GM18517 (cell line): ENCODE measurements around the gene FREM1.

Experiments
- ATAC-seq: cut with Tn5 transposase; IDR thresholded peaks from one replicate; pipeline ENCODE4 v1.9.1; 2021; ENCODE audit warnings: mild to moderate bottlenecking, moderate library complexity; ENCODE audit not compliant: unreplicated experiment

FREM1 gene

DNA sequence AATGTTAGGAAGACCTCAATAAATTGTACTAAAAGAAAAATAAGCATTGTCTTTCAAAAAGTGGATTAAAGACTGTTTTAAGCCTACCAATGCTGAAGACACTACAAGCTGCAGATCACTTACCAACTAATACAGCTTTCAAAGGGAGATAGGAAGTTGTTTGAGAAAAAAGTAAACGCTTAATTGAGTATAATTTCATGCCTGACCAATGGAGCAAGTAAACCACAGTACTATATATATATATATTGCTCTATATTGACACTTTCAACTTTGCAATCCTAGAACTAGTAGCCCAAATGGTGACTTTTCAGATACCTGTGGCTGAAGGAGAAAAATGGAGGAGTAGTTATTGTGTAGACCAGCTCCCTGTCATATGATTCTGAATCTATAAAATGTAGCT lies 85.7 kb downstream of the FREM1 start:
- no peak for ATAC-seq

DNA sequence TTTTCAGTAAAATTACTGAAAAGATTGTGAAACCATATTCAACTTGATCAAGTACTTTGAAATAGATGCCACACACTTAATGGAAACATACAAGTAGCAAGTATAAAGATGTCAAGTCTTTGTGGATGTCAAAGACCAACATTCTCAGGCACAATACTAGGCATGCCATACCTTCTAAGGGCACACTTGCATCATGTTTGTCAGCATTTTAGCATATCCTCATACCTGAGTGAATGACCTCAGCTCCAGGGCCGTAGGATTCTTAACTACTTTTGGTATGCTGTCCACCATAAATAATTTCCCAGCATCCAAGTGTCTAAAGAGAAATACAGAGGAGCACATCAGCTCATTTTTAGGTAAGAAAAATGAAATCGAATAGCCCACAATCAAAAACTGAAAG lies 86.4 kb downstream of the FREM1 start:
- ATAC-seq: no peak

DNA sequence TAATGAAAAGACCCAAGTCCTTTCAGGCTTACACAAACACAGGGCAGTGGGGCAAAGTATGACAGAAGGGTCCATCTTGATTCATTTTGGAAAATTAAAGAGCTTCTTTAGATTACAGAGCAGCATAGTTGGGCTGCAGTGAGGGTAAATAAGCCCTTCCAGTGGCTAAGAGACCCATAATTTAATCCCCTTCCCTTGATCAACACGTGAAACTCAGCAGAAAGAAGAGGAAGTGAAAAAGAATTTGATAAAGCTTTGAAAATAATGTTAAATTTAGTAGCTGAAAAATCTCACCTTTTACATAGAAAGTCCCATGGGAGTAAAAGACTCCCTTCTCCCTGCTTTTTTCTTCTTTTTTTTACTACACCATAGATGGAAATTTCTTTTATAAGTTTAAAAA lies 87.6 kb downstream of the FREM1 start:
- ATAC-seq: no peak

DNA sequence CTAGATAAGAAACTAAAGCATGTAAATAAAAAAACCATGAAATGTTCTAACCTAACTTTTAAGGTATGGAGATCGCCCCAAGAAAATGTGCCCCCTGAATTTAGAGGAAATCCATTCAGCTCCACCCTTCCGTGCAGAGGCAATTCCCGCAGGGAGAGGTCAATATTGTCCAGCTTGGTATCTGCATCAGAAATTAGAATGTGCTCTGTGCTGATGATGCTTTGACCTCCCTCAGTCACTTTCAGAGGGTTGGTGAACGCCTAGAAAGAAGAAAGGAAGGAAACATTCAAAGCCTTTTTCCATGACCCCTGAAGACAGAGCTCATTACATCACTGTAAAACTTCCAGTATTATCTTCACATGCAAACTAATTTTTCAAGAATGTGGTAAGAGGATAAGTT lies 91.0 kb downstream of the FREM1 start:
- no peak for ATAC-seq

DNA sequence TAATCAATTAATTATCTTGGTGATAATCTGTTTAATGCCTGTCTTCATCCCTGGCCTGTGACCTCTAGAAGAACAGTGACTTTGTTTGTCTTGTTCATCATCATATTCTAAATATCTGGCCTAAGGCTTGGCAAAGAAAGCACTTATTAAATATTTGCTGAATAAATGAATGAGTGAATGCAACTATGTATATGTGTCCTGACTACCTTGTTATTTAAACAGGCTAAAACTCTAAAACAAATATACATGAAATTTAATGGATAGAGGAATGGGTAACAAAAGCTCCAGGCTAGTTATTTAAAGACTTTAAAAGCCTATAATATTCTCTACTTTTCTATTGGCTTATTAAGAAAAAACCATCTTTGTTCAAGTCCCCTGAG lies 96.0 kb downstream of the FREM1 start:
- no peak for ATAC-seq

DNA sequence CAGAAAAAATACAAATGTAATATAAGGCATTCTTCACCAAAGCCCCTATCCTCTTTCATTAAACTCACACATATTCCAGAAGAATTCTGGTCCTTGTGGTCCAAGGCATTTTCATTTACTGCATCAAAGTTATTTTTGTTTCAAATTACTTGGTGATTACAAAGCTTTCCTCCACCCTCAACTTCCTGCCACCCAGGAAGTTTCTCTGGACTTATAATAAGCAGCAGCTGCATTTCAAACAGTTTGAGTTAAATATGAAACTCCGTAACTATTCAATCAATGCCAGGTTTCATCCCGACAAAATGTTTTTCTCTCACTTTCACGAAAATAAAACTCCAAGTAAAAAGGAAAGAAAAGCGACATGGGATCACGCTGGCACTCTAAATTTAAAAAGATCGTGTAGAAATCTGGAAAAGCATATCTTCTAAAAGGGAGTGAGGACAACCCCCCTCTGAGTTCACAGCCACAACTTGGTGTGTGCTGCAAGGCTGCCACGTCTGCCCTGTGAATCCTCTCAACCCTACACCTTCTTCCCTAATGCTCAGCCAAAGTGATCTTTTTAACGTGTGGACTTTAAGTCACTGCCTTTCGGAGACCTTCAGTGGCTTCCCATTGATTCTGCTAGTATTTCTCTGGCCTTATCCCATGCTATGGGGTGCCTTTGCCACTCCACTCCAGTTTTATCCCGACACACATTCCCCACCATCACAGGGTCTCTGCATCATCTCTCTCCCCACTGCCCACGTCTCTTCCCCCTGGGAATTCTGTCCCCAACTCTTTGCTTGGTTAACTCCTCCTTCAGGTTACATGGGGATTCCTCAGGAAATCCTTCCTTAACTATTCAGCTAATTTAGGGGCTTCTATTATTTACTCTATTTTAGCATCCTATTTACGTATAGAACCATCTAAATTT lies 96.6 kb downstream of the FREM1 start:
- no peak for ATAC-seq

DNA sequence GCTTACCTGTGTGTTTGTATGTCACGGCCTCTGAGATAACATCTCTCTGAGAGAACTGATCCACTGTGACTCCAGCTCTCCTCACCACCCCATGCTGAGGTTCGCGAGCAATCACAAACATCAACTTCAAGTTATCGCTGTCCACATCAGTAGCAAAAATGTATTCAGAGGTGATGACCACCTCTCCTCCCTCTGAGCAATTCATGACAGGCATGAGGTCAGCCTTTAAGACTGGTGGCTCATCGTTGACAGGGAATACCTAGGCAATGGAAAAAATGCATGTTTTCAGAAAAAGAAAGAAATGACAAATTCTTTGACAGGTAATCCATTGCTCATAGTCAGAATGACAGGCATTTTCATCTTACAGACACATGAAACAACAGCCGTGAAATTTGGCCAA lies 97.4 kb downstream of the FREM1 start:
- ATAC-seq: no peak

DNA sequence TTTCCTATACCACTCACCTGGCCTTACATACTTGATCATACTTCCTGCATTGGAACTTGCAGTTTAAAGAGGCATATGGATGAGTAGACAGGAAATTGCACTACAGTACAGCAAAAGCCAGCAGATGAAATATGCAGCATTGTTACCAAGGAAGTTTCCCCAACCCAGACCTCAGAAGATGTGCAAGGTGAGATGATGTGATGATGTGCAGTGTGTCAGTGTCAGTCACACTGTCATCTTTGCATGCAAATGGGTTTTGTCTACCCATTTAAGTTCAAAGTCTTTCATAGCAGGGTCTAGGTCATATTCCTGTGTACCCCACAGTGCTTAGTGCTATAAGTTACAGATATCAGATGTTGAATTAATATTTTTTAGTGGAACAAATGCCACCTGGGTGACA lies 98.4 kb downstream of the FREM1 start:
- ATAC-seq: no peak

DNA sequence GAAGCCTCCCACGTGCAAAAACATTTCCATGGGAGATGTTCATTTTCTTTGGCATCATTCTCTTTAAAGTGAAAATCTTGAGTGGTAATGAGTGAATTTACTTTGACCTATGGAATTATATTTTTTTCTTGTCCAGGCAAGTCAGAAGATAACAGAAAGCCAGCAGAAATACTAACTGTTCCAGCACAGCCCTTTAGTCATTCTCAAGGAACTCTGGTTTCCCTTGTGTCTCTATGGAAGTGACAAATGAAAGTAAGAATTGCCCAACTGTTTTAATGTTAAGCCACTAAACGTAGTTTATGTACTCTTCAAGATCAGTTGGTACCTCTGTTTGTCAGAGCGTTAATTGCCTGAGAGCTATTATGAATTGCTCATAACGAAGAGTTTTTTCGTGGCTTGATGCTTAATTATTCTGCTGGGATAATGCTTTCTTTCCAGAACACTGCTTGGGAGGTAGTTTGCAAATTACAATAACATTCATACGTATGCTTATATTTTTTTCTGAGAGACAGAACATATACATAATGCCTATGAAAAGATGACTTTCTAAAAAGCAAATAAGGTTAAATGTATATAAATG lies 103.2 kb downstream of the FREM1 start:
- no peak for ATAC-seq

DNA sequence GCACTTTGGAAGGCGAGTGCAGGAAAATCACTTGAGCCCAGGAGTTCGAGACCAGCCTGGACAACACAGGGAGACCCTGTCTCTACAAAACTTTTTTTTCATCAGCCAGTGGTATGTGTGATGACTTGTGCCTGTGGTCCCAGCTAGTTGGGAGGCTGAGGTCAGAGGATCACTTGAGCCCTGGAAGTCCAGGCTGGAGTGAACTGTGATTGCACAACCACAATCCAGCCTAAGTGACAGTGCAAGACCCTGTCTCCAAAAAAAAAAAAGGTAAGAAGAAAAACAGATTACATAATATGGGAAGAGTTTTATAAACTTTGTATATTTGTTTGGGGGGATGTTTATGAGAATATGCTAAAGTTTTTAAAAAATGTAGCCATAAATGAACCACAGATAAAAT lies 111.2 kb downstream of the FREM1 start:
- no peak for ATAC-seq

DNA sequence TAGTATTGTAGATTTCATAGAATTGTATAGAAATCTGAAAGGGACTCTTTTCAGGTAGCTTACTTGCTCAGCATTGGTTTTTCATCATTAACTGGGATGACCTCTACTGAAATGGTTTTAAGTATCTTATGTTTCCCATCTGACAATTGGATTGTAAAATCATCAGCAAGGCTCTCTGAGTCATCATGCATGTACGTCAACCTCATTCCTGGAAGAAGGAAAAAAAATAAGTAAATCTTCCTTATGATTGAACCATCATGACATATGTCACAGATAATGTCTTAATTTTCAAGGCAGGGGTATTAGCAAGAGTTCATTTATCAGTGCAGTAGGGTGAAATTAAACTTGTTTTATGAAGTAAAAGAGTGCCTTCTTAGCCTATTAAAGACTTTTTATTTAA lies 112.8 kb downstream of the FREM1 start:
- no peak for ATAC-seq

DNA sequence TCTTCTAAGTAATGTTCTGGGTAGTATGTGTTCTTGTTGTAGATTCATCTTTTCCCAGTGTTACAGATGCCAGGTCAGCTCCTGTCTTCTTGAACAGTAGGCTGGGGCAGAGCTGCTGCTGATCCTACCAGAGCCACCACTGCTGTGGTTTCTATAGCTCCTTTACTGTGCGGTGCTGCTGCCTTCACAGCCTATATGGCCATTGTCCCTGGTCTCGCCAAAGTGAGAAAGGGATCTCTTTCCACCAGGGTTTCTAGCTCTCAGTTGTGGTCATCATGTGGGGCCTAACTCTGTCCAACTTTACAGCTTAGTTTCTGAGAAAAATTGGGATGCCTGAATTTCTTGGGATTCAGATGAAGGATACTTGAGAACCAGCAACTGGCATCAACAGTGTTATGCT lies 116.8 kb downstream of the FREM1 start:
- no peak for ATAC-seq

DNA sequence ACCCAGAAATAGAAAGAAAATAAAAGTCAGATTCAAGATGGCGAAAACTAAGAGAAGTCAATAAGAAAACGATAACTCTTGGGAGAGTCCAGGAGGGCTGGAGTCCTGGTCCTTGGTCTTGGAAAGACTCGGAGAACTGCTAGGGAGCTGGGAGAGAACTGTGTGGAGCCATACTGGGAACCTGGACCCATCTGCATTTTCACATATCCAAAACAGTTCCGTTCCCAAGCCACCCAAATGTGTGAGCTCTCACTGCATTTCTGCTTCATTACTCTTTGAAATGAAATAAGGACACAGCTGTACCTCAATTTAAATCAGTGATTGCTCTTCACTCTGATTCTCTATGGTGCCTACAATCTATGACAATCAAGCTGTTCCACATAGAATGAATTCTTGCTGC lies 119.6 kb downstream of the FREM1 start:
- no peak for ATAC-seq

DNA sequence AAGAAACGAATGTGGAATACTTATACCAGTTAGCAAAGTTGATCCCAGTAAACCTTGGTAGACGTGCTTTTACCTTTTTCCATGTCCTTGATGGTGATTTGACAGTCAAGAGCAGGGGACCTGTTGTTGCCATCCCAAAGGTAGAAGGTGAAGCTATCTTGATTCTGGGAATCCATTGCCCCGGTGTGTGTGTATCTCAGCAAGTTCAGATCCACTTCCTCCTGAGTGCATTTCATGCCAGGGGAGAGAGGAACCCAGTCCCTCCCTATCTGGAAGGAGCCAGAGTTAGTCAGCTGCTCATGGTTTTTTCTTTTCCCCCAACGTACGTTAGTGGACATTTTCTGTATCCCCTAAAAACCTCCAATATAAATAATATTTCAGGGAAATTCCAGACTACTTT lies 121.4 kb downstream of the FREM1 start:
- ATAC-seq: no peak

DNA sequence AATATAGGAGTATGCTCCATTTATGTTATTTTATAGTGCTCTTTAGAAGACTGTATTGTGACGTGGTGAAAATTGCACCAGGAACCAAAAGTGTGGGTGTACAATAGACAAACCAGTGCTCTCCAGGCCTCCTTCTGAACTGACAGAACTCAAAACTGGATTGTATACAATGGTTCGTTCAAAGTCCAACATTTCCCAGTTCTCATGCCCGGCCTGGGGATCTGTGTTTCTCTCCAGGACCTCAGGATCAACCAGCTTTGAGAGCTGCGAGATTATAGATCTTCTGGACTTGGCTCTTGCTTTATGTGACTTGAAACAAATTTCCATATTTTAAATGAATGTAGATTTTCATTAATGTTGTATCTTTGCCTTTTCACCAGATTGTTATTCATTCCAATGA lies 126.9 kb downstream of the FREM1 start:
- no peak for ATAC-seq

DNA sequence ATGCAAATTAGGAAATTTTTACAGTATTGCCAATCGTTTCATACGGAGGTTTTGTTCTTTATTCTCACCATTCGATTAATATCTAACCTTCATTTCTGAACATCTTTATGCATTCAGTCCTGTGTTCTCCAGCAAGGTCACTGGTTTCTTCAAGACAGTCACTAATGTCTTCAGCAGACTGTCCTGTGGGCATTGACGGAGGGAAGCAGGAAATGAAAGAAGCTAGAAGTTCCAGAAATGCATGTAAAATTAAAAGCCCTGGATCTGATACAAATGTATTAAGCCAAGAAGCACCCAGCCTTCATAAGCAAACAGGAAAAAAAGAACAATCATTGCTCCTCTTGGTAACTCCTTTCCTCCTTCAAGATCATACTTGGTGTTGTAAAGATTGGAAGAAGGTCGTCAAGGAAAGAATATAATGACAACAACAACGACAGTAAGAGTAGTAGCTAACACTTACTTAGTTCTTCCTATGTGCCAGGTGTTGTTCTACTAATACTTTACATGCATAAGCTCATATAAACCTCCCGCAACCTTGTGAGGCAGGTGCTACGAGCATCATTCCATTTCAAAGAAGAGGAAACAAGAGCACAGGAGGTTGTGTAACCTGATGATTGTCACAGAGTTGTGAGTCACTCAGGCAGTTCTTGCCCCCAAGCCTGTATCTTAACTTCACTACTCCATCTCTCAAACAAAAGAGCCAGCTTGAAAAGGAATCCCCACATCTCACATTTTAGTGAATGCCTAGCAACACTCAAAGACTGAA lies 127.8 kb downstream of the FREM1 start:
- ATAC-seq: no peak

DNA sequence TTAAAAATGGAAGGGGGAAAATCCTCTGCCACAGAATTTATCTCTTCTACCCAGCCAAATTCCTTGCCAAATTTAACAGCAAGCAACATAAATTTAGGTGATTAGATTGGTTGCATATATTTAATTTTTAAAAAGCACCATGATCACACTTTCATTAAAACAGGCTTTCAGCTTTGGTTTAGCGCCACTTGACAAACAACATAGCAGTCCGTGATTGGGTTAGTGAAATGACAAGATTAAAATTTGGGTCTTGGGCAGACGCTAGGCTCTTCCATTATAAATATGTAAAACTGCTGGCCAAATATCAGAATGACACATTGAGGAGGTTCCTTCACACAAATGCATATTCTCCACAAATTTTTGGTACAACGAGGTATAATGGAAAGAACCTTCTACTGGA lies 129.5 kb downstream of the FREM1 start:
- ATAC-seq: no peak

DNA sequence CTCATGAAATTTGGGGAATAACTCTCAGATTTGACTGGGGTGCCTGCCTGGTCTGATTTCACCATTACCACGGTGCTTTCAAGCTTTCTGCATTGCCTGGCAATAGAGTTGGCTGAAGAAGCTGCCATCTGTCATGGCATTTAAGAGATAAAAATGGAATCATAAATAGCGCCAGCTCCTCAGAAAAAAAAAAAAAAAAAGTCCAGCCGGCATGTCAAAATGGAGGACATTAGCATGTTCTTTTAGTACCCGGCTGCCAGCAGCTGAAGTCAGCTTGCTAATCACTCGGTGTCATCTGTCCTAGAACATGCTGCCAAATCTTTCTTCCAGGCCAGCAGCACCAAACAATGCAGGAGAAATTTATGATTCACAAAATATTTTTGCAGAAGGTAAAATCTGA lies 130.0 kb downstream of the FREM1 start:
- no peak for ATAC-seq

DNA sequence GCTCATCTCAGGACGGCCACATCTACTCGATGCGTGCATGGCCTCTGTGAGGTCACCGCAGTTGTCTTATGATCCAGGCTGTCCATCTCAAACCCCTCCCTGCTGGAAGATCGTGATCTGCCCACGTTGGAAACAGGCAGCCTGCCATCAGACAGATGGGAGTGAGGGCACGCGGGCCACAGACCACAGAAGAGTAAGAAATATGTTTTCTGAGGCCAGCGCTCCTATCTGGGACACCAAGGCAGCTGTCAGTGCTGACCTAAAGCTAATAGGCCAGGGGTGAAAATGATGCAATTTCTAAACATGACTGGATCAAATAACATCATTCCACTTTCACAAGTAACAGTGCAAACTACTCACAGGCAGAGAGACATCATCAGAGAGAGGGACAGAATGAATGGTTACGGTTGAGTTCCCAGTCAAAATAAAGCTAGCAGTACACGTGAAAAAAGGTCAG lies 130.6 kb downstream of the FREM1 start:
- no peak for ATAC-seq

DNA sequence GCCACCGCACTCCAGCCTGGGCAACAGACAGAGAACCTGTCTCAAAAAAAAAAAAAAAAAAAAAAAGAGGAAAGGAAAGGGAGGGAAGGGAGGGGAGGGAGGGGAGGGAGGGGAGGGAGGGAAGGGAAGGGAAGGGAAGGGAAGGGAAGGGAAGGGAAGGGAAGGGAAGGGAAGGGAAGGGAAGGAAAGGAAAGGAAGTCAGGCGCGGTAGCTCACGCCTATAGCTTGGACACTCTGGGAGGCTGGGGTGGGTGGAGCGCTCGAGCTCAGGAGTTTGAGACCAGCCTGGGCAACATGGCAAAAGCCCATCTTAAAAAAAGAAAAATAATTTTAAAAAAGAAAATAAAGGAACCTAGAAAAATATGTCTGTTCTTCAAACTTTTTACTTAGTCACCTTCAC lies 131.7 kb downstream of the FREM1 start:
- ATAC-seq: no peak

DNA sequence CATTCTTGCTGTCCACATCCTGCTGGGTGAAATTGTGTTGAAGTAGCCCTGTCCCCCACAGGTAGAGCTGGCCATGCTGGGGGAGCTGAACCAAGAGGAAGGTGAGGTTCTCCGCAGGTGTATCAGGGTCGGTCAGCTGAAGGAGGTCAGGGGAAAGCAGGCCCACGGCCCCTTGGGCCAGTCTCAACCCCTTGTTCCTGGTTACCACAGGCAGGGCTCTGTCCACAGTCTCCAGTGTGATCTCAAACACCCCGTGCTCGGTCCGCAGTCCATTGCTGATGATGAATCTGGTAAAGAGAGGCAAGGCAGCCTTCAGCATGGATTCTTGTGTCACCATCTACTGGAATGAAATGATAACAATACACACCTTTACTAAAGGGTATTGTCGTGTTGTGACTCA lies 134.3 kb downstream of the FREM1 start:
- ATAC-seq: no peak

DNA sequence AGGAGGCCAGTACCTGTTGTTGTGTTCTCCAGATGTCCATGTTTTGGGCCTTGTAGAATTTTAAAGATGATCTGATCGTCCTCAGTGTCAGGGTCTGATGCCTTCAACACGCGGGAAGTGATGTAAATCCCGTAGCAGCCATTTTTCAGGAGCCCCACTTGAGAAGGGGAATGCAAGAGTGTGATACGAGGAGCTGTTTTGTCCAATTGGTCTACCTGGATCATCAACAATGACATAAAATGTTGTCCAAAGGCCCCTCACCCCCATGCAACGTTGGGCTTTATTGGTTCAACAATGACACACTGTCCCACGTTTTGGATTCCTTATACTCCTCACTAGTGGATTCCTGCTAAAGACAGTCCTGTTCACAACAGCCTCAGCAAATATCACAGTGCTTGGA lies 139.6 kb downstream of the FREM1 start:
- ATAC-seq: no peak
